Endothelial cell of umbilical vein (primary cell): Measurements from ENCODE around the gene NIPBL. TPM values are rescaled to one million over a fixed set of nuclear protein-coding genes. Genes with fewer than 3 reads are reported as not detected.

Experiments
- BruUV-seq: library from RNA; stranded (reverse); fragments of 400-500 nt; replicated peaks from 2 replicates; lab custom pipeline; 2021; lab: Mats Ljungman, UMichigan
- CTCF ChIA-PET: fragments of 300-600, 350-600 bp; sonication (Branson Sonifier 250); formaldehyde crosslinking; loops from one replicate; lab custom pipeline; 2021; ENCODE audit warnings: antibody characterized with exemption, inconsistent platforms; lab: Charles Lee
- POLR2A ChIA-PET: fragments of 300-600, 350-600 bp; sonication (Branson Sonifier 250); formaldehyde crosslinking; loops from one replicate; lab custom pipeline; 2021; ENCODE audit warnings: antibody characterized with exemption, inconsistent platforms; lab: Charles Lee
- DNase-seq: peaks from one replicate; pipeline ENCODE4 v3.0.0-alpha.2; 2011; ENCODE audit warnings: low read depth, low spot score
- FAIRE-seq: peaks from 2 replicates; lab custom pipeline; 2011; peaks lifted over from hg19 to GRCh38; lab: Jason Lieb, UNC
- H2AFZ ChIP-seq: 2 replicates; pipeline ENCODE4 v1.6.0; 2012; ENCODE audit warnings: low read depth, low read length, control low read depth, inconsistent platforms
- H3K27ac ChIP-seq: 2 replicates; pipeline ENCODE4 v1.5.1; 2011; ENCODE audit warnings: low read depth, mild to moderate bottlenecking, control low read depth, low read length, moderate library complexity; ENCODE audit not compliant: insufficient read depth
- H3K27me3 ChIP-seq, 2 experiments: 2 replicates each; pipeline versions ENCODE4 v1.6.0 to v1.6.1; 2011; ENCODE audit warnings: low read length in 2 of 2, mixed read lengths in 1 of 2; ENCODE audit not compliant: control insufficient read depth in 2 of 2, insufficient read depth in 2 of 2
- H3K36me3 ChIP-seq, 2 experiments: 2 replicates in 1 of 2; 3 replicates in 1 of 2; pipeline ENCODE4 v1.5.1; 2011; ENCODE audit warnings: low read length in 2 of 2, mild to moderate bottlenecking in 1 of 2, moderate library complexity in 1 of 2; ENCODE audit not compliant: control insufficient read depth in 2 of 2, insufficient read depth in 2 of 2; ENCODE audit errors: extremely low read depth in 1 of 2
- H3K4me1 ChIP-seq: 3 replicates; pipeline ENCODE4 v1.5.1; 2011; ENCODE audit warnings: mild to moderate bottlenecking, low read length; ENCODE audit not compliant: control insufficient read depth, insufficient read depth; ENCODE audit errors: extremely low read depth
- H3K4me2 ChIP-seq: 2 replicates; pipeline ENCODE4 v1.6.1; 2011; ENCODE audit warnings: low read length, control low read depth, mixed read lengths; ENCODE audit not compliant: insufficient read depth
- H3K4me3 ChIP-seq, 3 experiments: fragments of 200-600 bp in 1 of 3; sonication (generic), shearing (Covaris generic) in 1 of 3; replicated peaks in 1 of 3; 2 replicates each; pipeline ENCODE4 v1.5.1; 2011 to 2016; ENCODE audit warnings: control low read depth in 3 of 3, low read length in 3 of 3, mild to moderate bottlenecking in 2 of 3, inconsistent platforms in 1 of 3, low read depth in 1 of 3, moderate library complexity in 1 of 3; ENCODE audit not compliant: insufficient read depth in 1 of 3
- H3K79me2 ChIP-seq: 2 replicates; pipeline ENCODE4 v1.6.0; 2012; ENCODE audit warnings: low read length, inconsistent platforms; ENCODE audit not compliant: control insufficient read depth, insufficient read depth
- H3K9ac ChIP-seq: replicated peaks from 2 replicates; pipeline ENCODE3; 2011; ENCODE audit warnings: low read length, control low read depth; ENCODE audit not compliant: insufficient read depth; ENCODE audit errors: extremely low read depth
- H3K9me1 ChIP-seq: replicated peaks from 3 replicates; pipeline ENCODE4 v1.6.0; 2011; ENCODE audit warnings: mild to moderate bottlenecking, low read length; ENCODE audit not compliant: control insufficient read depth, insufficient read depth; ENCODE audit errors: extremely low read depth
- H3K9me3 ChIP-seq: replicated peaks from 2 replicates; pipeline ENCODE4 v1.5.1; 2012; ENCODE audit warnings: low read length, inconsistent platforms; ENCODE audit not compliant: control insufficient read depth, insufficient read depth
- H4K20me1 ChIP-seq: replicated peaks from 2 replicates; pipeline ENCODE3; 2011; ENCODE audit warnings: mild to moderate bottlenecking, low read length; ENCODE audit not compliant: control insufficient read depth, insufficient read depth; ENCODE audit errors: extremely low read depth
- CTCF ChIP-seq, 2 donors: IDR thresholded peaks; 1 replicate in 1 of 2; 2 replicates in 1 of 2; pipeline ENCODE4 v1.5.1; 2011; ENCODE audit warnings: low read length in 2 of 2, mild to moderate bottlenecking in 2 of 2, moderate library complexity in 2 of 2, control low read depth in 1 of 2, inconsistent platforms in 1 of 2, low read depth in 1 of 2; ENCODE audit not compliant: insufficient read depth in 1 of 2; ENCODE audit errors: extremely low read depth in 1 of 2
- EZH2 ChIP-seq: IDR thresholded peaks from 2 replicates; pipeline ENCODE4 v1.6.1; 2012; ENCODE audit warnings: borderline replicate concordance, low read depth, mild to moderate bottlenecking, moderate library complexity, low read length, inconsistent platforms; ENCODE audit not compliant: severe bottlenecking
- FOS ChIP-seq: IDR thresholded peaks from 2 replicates; pipeline ENCODE4 v1.6.1; 2011; ENCODE audit warnings: mild to moderate bottlenecking, low read length, moderate library complexity, borderline replicate concordance; ENCODE audit not compliant: insufficient read depth
- GATA2 ChIP-seq: IDR thresholded peaks from 2 replicates; pipeline ENCODE4 v1.7.0; 2011; ENCODE audit warnings: low read depth, mild to moderate bottlenecking, moderate library complexity, mixed read lengths, low read length; ENCODE audit not compliant: insufficient read length, insufficient read depth
- JUN ChIP-seq: IDR thresholded peaks from 2 replicates; pipeline ENCODE4 v1.6.1; 2011; ENCODE audit warnings: borderline replicate concordance, low read depth; ENCODE audit not compliant: insufficient read length, insufficient read depth
- MAX ChIP-seq: IDR thresholded peaks from 2 replicates; pipeline ENCODE4 v1.6.1; 2011; ENCODE audit not compliant: insufficient read depth, insufficient read length
- MYC ChIP-seq: IDR thresholded peaks from one replicate; pipeline ENCODE4 v1.6.1; 2011; ENCODE audit warnings: mild to moderate bottlenecking, low read depth, low read length
- POLR2A ChIP-seq: IDR thresholded peaks from 2 replicates; pipeline ENCODE4 v1.6.1; 2012; ENCODE audit warnings: low read depth, mild to moderate bottlenecking, control low read depth, low read length
- POLR2AphosphoS5 ChIP-seq: IDR thresholded peaks from 2 replicates; pipeline ENCODE4 v1.6.1; 2012; ENCODE audit warnings: low read depth, mild to moderate bottlenecking, control low read depth, low read length, moderate library complexity; ENCODE audit not compliant: insufficient read depth
- dilution Hi-C: fragments of 300-500 bp; cut with MboI; formaldehyde crosslinking; loops from one replicate; pipeline ENCODE4 v1.15.0; 2019; ENCODE audit warnings: low sequenced_read_pairs; ENCODE audit not compliant: extremely low pct_ligation_motif_present
- intact Hi-C: fragments of 100-400 bp; cut with micrococcal nuclease; formaldehyde crosslinking; loops from one replicate; pipeline ENCODE4 v1.10.0; 2022
- polyA plus RNA-seq, 4 experiments: library from polyadenylated mRNA; depleted of rRNA in 3 of 4; stranded (reverse) in 3 of 4; unstranded in 1 of 4; fragments of >200 nt; gene quantifications; 2 replicates each; pipeline versions ENCODE4 v1.2.1 to v1.2.3, GENCODE V29; 2011 to 2012; ENCODE audit warnings: missing spikeins in 1 of 4
- total RNA-seq: library from RNA; stranded (reverse); gene quantifications from 2 replicates; pipeline ENCODE4 v1.2.3, GENCODE V29; 2021

NIPBL gene
- total and polyA plus RNA-seq, 2 donors (not counting 3 experiments of a cell fraction or from before 2014, with no cell fraction given): 15.5 to 50.7 TPM

- no peaks in the 10 kb centered on the region for H3K27me3 ChIP-seq
- H3K9ac ChIP-seq: no peak overlapping the region
- ChIA-PET POLR2A (no interaction called here), CTCF (interaction anchor here (0.9 to 1.7 kb wide), 3 partner anchors 7 to 22 kb away, joined by 4 to 5 read pairs (median 4); no protein-coding TSS in a partner anchor)
- FAIRE-seq (no peak), DNase-seq (no peak)
- no peak overlapping the region for H3K4me2 ChIP-seq
- no peak overlapping the region for H3K4me3 ChIP-seq
- TF ChIP-seq EZH2: no peak
- no peak for TF ChIP-seq POLR2AphosphoS5
- TF ChIP-seq MAX: no peak
- TF ChIP-seq CTCF (IDR thresholded peaks at IDR 0.05; ENCODE audit: extremely low read depth in 1 of 2, insufficient read depth in 1 of 2, low read depth in 1 of 2, low read length in 2 of 2): no peak
- TF ChIP-seq POLR2A: no peak
- no peak for TF ChIP-seq FOS
- TF ChIP-seq GATA2: no peak
- TF ChIP-seq JUN: no peak
- TF ChIP-seq MYC: no peak
- H3K79me2 ChIP-seq: no peaks in the 10 kb centered on the region
- no peak overlapping the region for H3K27ac ChIP-seq
- no peaks in the 10 kb centered on the region for H3K4me1 ChIP-seq
- H2AFZ ChIP-seq: no peak overlapping the region
- H3K36me3 ChIP-seq: peaks cover 7% of the 10 kb centered on the region in 2 experiments
- H4K20me1 ChIP-seq: no peaks in the 10 kb centered on the region
- intact Hi-C loops (loop anchor here (10.0 kb wide), 1 partner anchor 255 kb away; no protein-coding TSS in a partner anchor), dilution Hi-C loops (no loop called here)
- no TSS peak for BruUV-seq
- no peaks in the 10 kb centered on the region for H3K9me1 ChIP-seq
- no peaks in the 10 kb centered on the region for H3K9me3 ChIP-seq
Measured at GRCh38 chr5:37060030-37060429, 183.5 kb downstream of the NIPBL start.
